ENCODE measurements around the gene PCMT1.

The PCMT1 gene

GRCh38 chr6:149749594-149750135, at the start of gene PCMT1:
Gene PCMT1, plus strand, starts transcription at chr6:149749741. Its CDS starts 161 bp downstream, at chr6:149749902.
- Histone ChIP-seq H3K27ac (ENCODE audit: low read depth, low read length) (peak within 1 kb of the TSS; percentile 25; the same call in 1 of the 2 replicates), H2AFZ (ENCODE audit: low read length, unreplicated experiment) (peak within 1 kb of the TSS; percentile 89), H3K4me3 (ENCODE audit: low read depth, low read length) (peak within 1 kb of the TSS; percentile 97), H3K4me1 (ENCODE audit: control insufficient read depth, insufficient read depth, low read length, unreplicated experiment) (peaks cover 14% of the 10 kb centered on the region), H3K79me2 (ENCODE audit: control insufficient read depth, insufficient read depth, low read length, unreplicated experiment) (peaks cover 64% of the 10 kb centered on the region), H3K27me3 (ENCODE audit: insufficient read depth, low read length) (no peaks in the 10 kb centered on the region), H3K36me3 (ENCODE audit: insufficient read depth, low read length) (no peaks in the 10 kb centered on the region)

- Histone ChIP-seq H3K27ac (ENCODE audit: low read depth, low read length) (no peak overlapping the region), H2AFZ (ENCODE audit: low read length, unreplicated experiment) (no peak overlapping the region), H3K36me3 (ENCODE audit: insufficient read depth, low read length) (peaks cover 4% of the 10 kb centered on the region; the same call in 1 of the 2 replicates), H3K4me3 (ENCODE audit: low read depth, low read length) (no peak overlapping the region), H3K4me1 (ENCODE audit: control insufficient read depth, insufficient read depth, low read length, unreplicated experiment) (peaks cover 20% of the 10 kb centered on the region), H3K27me3 (ENCODE audit: insufficient read depth, low read length) (no peaks in the 10 kb centered on the region), H3K79me2 (ENCODE audit: control insufficient read depth, insufficient read depth, low read length, unreplicated experiment) (peaks cover 66% of the 10 kb centered on the region)
These were observed 47.8 kb upstream of the PCMT1 start for GRCh38 chr6:149701714-149702113.

DNA sequence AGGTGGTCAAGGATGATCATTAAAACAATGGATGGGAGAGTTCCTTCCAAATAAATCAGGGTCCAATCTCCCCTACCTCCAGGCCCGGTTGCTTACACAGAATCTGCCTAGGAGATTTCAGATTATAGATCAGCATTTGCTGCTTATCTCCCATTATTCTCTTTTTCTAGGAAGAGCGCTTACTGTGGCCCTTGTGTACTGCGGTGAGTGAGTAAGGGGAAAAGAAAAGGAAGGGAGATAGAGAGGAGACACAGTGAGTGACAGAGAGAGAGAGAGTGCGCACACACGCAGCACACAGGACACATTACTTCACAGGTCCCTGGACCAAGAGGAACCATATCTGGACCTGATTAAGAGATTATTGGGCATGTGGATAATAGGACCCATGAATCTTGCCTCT, 37.8 kb upstream of the PCMT1 start:
- Histone ChIP-seq H3K27me3 (ENCODE audit: insufficient read depth, low read length) (no peaks in the 10 kb centered on the region), H3K4me3 (ENCODE audit: low read depth, low read length) (no peak overlapping the region), H3K36me3 (ENCODE audit: insufficient read depth, low read length) (no peaks in the 10 kb centered on the region), H3K4me1 (ENCODE audit: control insufficient read depth, insufficient read depth, low read length, unreplicated experiment) (peaks cover 4% of the 10 kb centered on the region), H3K27ac (ENCODE audit: low read depth, low read length) (no peak overlapping the region), H2AFZ (ENCODE audit: low read length, unreplicated experiment) (no peak overlapping the region), H3K79me2 (ENCODE audit: control insufficient read depth, insufficient read depth, low read length, unreplicated experiment) (peaks cover 86% of the 10 kb centered on the region)

- Histone ChIP-seq H3K27me3 (ENCODE audit: insufficient read depth, low read length) (no peaks in the 10 kb centered on the region), H3K36me3 (ENCODE audit: insufficient read depth, low read length) (no peaks in the 10 kb centered on the region), H2AFZ (ENCODE audit: low read length, unreplicated experiment) (no peak overlapping the region), H3K79me2 (ENCODE audit: control insufficient read depth, insufficient read depth, low read length, unreplicated experiment) (peaks cover 83% of the 10 kb centered on the region), H3K27ac (ENCODE audit: low read depth, low read length) (no peak overlapping the region), H3K4me3 (ENCODE audit: low read depth, low read length) (no peak overlapping the region), H3K4me1 (ENCODE audit: control insufficient read depth, insufficient read depth, low read length, unreplicated experiment) (peaks cover 7% of the 10 kb centered on the region)
These were observed 35.1 kb upstream of the PCMT1 start for GRCh38 chr6:149714442-149714841.

GRCh38 chr6:149716181-149716963, 33.2 kb upstream of the PCMT1 start:
- Histone ChIP-seq H3K79me2 (ENCODE audit: control insufficient read depth, insufficient read depth, low read length, unreplicated experiment) (peaks cover 66% of the 10 kb centered on the region), H3K36me3 (ENCODE audit: insufficient read depth, low read length) (no peaks in the 10 kb centered on the region), H3K27me3 (ENCODE audit: insufficient read depth, low read length) (no peaks in the 10 kb centered on the region), H3K4me3 (ENCODE audit: low read depth, low read length) (peak overlapping the region; percentile 94), H2AFZ (ENCODE audit: low read length, unreplicated experiment) (no peak overlapping the region), H3K27ac (ENCODE audit: low read depth, low read length) (peak overlapping the region; percentile 88), H3K4me1 (ENCODE audit: control insufficient read depth, insufficient read depth, low read length, unreplicated experiment) (peaks cover 3% of the 10 kb centered on the region)

GRCh38 chr6:149717255-149717587, 32.3 kb upstream of the PCMT1 start:
- Histone ChIP-seq H3K36me3 (ENCODE audit: insufficient read depth, low read length) (no peaks in the 10 kb centered on the region), H3K79me2 (ENCODE audit: control insufficient read depth, insufficient read depth, low read length, unreplicated experiment) (peaks cover 61% of the 10 kb centered on the region), H3K27ac (ENCODE audit: low read depth, low read length) (peak overlapping the region; percentile 88), H3K27me3 (ENCODE audit: insufficient read depth, low read length) (no peaks in the 10 kb centered on the region), H3K4me3 (ENCODE audit: low read depth, low read length) (peak overlapping the region; percentile 94), H3K4me1 (ENCODE audit: control insufficient read depth, insufficient read depth, low read length, unreplicated experiment) (peaks cover 3% of the 10 kb centered on the region), H2AFZ (ENCODE audit: low read length, unreplicated experiment) (peak overlapping the region; percentile 95)

DNA sequence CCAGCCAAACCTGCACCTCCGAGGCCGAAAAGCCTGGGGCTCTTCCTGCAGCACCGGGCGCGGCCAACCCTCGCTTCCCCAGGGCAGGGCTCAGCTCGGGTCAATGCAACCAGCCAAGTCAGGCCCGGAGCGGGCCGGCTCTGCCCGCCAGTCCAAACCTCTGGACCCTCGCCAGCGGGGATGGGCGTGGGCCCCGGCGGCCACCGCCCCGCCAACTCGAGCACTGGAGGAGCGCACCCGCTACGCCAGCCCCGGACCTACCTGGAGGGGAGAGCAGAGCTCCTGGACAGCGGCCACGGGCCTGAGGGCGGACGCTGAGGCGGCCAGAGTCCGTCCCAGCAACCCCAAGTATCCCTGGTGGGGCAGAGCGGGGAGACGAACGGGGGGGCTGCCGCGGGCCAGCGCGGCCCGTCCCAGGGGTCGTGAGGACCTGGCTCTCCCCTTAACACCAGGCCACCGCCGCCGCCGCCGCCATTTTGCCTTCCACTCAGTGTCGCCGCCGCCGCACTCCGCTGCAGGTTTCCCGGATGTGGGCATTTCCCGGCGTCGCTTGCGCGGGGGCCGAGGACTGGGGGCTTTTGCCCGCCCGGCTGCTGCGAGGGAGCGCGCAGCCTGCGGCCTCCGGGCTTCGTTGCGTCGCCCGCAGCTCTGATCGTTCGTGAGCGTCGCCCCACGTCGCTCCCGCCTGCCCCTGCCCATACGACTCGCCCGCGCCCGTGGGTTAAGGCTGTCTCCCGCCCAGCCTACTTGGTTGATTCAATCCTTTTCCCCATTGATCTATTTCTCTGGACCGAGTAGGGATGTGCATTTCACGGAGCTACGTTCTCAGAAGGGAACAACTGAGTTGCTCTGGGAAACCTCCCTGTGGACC, 31.7 kb upstream of the PCMT1 start, which contains the start of gene LATS1:
LATS1 (minus strand) TSS at position 514 of the 871 bp plus-strand sequence. CDS start 15,975 bp downstream, outside the sequence.
- Histone ChIP-seq H2AFZ (ENCODE audit: low read length, unreplicated experiment) (peak within 1 kb of the TSS; percentile 95), H3K79me2 (ENCODE audit: control insufficient read depth, insufficient read depth, low read length, unreplicated experiment) (peaks cover 55% of the 10 kb centered on the region), H3K27ac (ENCODE audit: low read depth, low read length) (peak within 1 kb of the TSS; percentile 88)

DNA sequence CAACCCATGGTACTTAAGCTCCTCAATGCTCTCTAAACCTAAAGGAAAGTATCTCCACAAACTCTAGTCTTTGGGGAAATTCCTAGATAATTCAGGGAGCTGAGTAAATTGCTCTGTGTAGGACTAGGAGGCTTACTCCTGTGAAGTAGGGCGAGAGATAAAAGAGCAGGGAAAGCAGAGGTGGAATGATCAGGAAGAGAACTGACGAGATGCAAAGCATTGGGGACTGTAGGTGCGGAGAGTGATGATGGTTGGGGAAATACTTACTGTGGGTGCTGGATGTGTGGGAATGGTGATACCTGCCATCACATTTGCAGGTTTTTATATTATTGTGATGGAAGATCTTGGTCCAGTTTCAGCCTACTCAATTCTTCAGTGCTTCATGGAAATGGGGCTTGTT, 30.0 kb upstream of the PCMT1 start:
- H3K27me3 ChIP-seq (ENCODE audit: insufficient read depth, low read length) = no peaks in the 10 kb centered on the region
- H3K27ac ChIP-seq (ENCODE audit: low read depth, low read length) = no peak overlapping the region
- peaks cover 8% of the 10 kb centered on the region for H3K4me1 ChIP-seq (ENCODE audit: control insufficient read depth, insufficient read depth, low read length, unreplicated experiment)
- no peak overlapping the region for H3K4me3 ChIP-seq (ENCODE audit: low read depth, low read length)
- no peak overlapping the region for H2AFZ ChIP-seq (ENCODE audit: low read length, unreplicated experiment)
- H3K36me3 ChIP-seq (ENCODE audit: insufficient read depth, low read length) = no peaks in the 10 kb centered on the region
- H3K79me2 ChIP-seq (ENCODE audit: control insufficient read depth, insufficient read depth, low read length, unreplicated experiment) = peaks cover 41% of the 10 kb centered on the region

More for the DNA sequence above, 31.7 kb upstream of the PCMT1 start, which contains the start of gene LATS1:
- no peaks in the 10 kb centered on the region for H3K27me3 ChIP-seq (ENCODE audit: insufficient read depth, low read length)
- no peaks in the 10 kb centered on the region for H3K36me3 ChIP-seq (ENCODE audit: insufficient read depth, low read length)
- H3K4me1 ChIP-seq (ENCODE audit: control insufficient read depth, insufficient read depth, low read length, unreplicated experiment) = peaks cover 3% of the 10 kb centered on the region
- H3K4me3 ChIP-seq (ENCODE audit: low read depth, low read length) = peak within 1 kb of the TSS; percentile 94

DNA sequence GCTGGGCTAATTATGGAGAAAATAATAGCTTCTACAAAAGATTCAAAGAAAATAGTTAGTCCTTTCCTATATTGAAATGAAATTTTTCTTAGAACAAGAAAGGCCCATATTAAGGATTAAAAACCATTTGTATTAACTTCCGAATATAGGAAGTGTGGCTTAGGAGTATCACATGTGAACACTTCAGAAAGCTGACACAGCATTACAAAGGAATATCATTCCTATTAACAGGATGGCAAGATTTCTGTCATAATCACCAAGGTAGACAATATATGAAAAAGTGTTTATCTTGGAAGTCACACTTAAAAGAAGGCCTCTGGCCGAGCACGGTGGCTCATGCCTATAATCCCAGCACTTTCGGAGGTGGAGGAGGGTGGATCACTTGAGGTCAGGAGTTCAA, 26.3 kb upstream of the PCMT1 start:
- Histone ChIP-seq H3K4me3 (ENCODE audit: low read depth, low read length) (no peak overlapping the region), H3K4me1 (ENCODE audit: control insufficient read depth, insufficient read depth, low read length, unreplicated experiment) (peaks cover 8% of the 10 kb centered on the region), H3K27ac (ENCODE audit: low read depth, low read length) (no peak overlapping the region), H3K36me3 (ENCODE audit: insufficient read depth, low read length) (0 out of 2 replicates have a peak, but pooled peaks cover 3% of the 10 kb centered on the region), H3K27me3 (ENCODE audit: insufficient read depth, low read length) (no peaks in the 10 kb centered on the region), H3K79me2 (ENCODE audit: control insufficient read depth, insufficient read depth, low read length, unreplicated experiment) (peaks cover 5% of the 10 kb centered on the region), H2AFZ (ENCODE audit: low read length, unreplicated experiment) (no peak overlapping the region)

- H3K79me2 ChIP-seq (ENCODE audit: control insufficient read depth, insufficient read depth, low read length, unreplicated experiment) = no peaks in the 10 kb centered on the region
- 0 out of 2 replicates have a peak, but pooled peaks cover 3% of the 10 kb centered on the region for H3K36me3 ChIP-seq (ENCODE audit: insufficient read depth, low read length)
- H3K27ac ChIP-seq (ENCODE audit: low read depth, low read length) = no peak overlapping the region
- H3K27me3 ChIP-seq (ENCODE audit: insufficient read depth, low read length) = no peaks in the 10 kb centered on the region
- no peak overlapping the region for H2AFZ ChIP-seq (ENCODE audit: low read length, unreplicated experiment)
- H3K4me1 ChIP-seq (ENCODE audit: control insufficient read depth, insufficient read depth, low read length, unreplicated experiment) = peaks cover 5% of the 10 kb centered on the region
- no peak overlapping the region for H3K4me3 ChIP-seq (ENCODE audit: low read depth, low read length)
These were observed 25.6 kb upstream of the PCMT1 start for GRCh38 chr6:149723771-149724417.
